HG03432 (cell line): ENCODE data around the gene KRTAP10-5.
"Not testable (repeated sequence)": the region's sequence is repeated elsewhere in the genome, so short reads cannot be mapped to it uniquely, and the experiment has no call there.

Experiments used
- ATAC-seq: cut with Tn5 transposase; IDR thresholded peaks from one replicate; pipeline ENCODE4 v1.9.1; 2021; ENCODE audit warnings: mild to moderate bottlenecking, moderate library complexity; ENCODE audit not compliant: unreplicated experiment

Gene KRTAP10-5

GRCh38 chr21:44612029-44612486, 31.7 kb upstream of the KRTAP10-5 start, which contains the start of gene KRTAP10-8:
Gene KRTAP10-8, plus strand, starts transcription at chr21:44612079. Its CDS starts 22 bp downstream, at chr21:44612101.
- ATAC-seq = no peak

DNA sequence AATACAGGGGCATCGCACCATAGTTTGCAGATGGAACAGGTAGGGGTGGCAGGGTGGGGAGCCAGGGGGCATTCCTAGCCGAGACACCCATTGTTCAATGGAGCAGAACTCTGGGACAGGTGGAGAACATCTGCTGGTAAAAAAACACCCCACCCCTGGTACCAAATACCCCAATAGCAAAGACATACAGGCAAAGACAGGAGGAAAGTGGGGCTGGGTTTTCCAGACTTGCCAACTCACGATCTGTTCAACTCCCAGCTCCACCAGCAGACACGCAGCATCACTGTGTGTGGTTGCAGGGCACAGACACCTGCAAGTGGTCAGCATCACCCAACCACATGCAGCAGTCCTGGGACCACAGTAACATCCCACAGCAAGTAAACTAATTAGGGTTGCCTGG, 31.1 kb upstream of the KRTAP10-5 start:
- no peak for ATAC-seq

- ATAC-seq = not testable (repeated sequence)
Observed at GRCh38 chr21:44610157-44610843, 29.9 kb upstream of the KRTAP10-5 start.

- ATAC-seq = no peak
Observed at GRCh38 chr21:44609193-44609592, 28.8 kb upstream of the KRTAP10-5 start.

DNA sequence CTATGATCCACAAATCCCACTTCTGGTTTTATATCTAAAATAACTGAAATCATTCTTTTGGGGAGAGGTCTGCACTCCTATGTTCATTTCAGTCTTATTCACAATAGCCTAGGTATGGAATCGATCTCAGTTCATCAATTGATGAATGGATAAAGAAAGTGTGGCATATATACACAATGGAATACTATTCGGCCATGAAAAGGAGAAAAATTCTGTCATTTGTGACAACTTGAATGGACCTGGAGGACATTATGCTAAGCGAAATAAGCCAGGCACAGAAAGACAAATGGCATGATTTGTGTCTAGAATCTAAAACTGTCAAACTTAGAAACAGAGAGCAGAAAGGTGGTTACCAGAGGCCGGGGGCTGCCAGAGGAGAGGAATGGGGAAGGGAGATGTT, 26.1 kb upstream of the KRTAP10-5 start:
- no peak for ATAC-seq

GRCh38 chr21:44603911-44604310, 23.5 kb upstream of the KRTAP10-5 start:
- no peak for ATAC-seq

DNA sequence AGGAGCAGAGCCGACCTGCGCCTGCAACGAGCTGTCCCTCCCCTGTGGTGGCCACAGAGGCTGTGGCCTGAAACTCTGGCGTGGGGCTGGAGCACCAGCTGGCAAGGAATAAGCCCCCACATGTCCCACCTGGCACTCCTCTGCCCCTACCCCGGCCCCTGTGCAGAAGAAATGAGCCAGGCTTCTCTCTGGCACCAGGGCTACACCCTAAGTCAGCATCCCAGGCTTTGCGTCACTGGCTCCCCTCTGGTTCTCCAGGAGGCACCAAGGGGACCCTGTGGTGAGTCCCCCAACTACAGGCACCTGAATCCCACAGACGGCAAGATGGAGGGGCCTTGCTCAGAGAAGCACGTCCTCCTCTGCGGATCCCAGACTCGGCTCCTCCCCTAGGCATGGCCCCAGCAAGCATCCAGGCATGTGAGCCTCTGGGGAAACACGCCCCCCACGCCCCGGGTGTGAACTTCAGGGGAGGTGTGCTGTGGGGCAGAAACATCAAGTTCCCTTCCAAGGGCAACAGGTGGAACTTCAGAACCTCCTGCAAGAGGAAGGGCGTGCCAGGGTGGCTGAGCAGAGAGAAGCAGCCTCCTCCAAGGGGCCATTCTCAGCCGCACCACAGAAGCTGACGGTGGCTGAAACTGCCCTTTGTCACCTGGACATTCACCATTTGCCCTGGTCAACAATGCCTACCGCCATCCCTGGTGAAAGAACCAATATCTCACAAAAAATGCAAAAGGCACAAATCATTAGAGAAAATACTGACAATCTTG, 22.9 kb upstream of the KRTAP10-5 start:
- no peak for ATAC-seq

- no peak for ATAC-seq
Observed at GRCh38 chr21:44602463-44602850, 22.1 kb upstream of the KRTAP10-5 start.

- ATAC-seq = no peak
Observed at GRCh38 chr21:44601596-44602462, 21.4 kb upstream of the KRTAP10-5 start.

DNA sequence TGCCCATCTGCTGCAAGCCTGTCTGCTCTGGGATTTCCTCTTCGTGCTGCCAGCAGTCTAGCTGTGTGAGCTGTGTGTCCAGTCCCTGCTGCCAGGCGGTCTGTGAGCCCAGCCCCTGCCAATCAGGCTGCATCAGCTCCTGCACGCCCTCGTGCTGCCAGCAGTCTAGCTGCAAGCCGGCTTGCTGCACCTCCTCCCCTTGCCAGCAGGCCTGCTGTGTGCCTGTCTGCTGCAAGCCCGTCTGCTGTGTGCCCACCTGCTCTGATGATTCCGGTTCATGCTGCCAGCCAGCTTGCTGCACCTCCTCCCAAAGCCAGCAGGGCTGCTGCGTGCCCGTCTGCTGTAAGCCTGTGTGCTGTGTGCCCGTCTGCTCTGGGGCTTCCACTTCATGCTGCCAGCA, 20.7 kb upstream of the KRTAP10-5 start:
- not testable (repeated sequence) for ATAC-seq

- not testable (repeated sequence) for ATAC-seq
Observed at GRCh38 chr21:44600118-44600978, 19.9 kb upstream of the KRTAP10-5 start, which contains the start of gene KRTAP10-7. Gene KRTAP10-7, plus strand, starts transcription at chr21:44600597. Its CDS starts 25 bp downstream, at chr21:44600622.

DNA sequence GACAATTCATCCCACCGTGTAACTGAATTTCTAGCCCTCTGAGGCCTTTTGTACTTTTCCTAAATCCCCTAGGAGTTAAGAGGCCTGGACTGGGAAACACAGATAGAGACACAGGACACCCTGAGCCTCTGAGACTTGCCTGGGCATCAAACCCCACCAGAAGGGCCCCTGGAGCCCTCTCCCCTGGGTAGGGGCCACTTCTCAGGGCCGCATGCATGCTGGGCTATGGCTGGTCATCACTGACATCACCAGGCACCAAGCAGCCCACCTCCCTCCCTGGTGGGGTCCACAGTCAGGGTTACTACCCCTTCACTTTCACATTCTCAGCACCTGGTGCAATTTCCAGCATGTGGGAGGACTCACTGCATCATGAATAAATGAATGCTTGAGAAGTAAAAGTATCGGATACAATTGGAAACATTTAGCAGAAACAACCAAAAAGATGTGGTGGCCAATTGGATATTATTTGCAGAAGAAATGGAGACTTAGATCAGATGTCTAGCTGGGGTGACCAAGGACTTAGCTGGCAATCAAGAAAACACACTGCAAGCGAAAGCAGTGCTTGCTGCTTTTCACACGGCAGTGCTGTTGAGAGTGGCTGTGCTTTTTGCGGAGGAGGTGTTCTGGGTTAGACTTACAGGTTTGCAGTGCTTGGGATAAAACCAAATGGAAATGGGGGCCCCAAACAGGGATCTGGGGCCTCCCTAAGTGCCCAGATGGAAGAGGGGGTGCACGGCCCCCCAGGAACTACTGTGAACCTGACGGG, 19.0 kb upstream of the KRTAP10-5 start:
- no peak for ATAC-seq

GRCh38 chr21:44598061-44598460, 17.7 kb upstream of the KRTAP10-5 start:
- no peak for ATAC-seq

DNA sequence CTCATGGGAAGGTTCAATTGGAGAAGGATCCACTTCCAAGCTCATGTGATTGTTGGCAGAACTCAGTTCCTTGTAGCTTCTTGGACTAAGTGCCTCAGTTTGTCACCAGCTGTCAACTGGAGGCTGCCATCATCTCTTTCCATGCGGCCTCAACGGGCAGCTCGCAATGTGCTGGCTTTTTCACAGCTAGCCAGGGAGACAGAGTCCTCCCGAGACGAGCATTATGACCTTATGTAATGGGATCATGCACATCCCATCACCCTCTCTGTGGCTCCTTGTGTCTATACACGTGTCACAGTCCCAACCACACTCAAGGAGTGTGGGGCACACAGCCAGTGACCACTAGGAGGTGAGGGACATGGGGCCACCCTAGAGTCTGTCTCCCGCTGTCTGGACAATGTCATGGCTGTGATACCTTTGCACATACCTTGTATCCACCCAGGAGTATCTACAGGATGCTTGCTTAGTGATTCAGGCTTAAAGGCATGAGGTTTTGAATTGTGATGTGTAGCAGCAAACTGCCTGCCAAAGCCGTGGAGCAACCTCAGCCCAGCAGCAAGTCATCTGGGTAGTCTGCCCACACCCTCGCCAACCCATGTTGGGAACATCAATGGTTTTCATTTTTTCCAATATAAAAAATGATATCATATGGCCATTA, 15.8 kb upstream of the KRTAP10-5 start:
- no peak for ATAC-seq

GRCh38 chr21:44595524-44595923, 15.1 kb upstream of the KRTAP10-5 start:
- no peak for ATAC-seq

DNA sequence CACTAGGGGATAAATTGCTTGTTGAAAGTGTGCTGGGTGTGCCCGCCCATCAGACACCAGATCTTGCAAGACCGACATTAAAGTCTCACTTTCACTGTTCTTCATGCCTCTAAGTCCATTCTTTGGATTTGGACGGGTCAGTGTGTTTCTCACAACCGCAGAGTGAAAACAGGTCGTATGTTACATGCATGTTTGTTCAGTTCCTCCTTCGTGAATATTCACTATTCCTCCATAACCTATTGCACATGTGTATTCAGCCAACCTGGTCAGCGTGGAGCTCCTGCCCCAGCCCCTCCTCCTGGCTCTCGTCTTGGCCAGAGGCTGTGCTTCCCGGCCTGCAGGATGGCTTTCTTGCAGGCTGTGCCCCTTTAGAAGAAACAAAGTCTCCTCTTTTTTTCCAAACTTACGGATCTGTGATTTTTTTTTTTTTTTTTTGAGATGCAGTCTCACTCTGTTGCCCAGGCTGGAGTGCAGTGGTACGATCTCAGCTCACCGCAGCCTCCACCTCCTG, 14.1 kb upstream of the KRTAP10-5 start:
- no peak for ATAC-seq

GRCh38 chr21:44593598-44594405, 13.4 kb upstream of the KRTAP10-5 start:
- no peak for ATAC-seq
